Measurements from ENCODE around the gene CHRNG.

CHRNG gene

GRCh38 chr2:232506709-232507108, 32.8 kb upstream of the CHRNG start:
- DNase-seq: no peak

GRCh38 chr2:232508251-232508650, 31.2 kb upstream of the CHRNG start:
- no peak for DNase-seq

- DNase-seq: no peak
These were observed 28.1 kb upstream of the CHRNG start for GRCh38 chr2:232511336-232511890.

GRCh38 chr2:232512602-232513001, 26.9 kb upstream of the CHRNG start:
- no peak for DNase-seq

GRCh38 chr2:232513353-232513752, 26.1 kb upstream of the CHRNG start:
- DNase-seq: no peak

- no peak for DNase-seq
These were observed 23.9 kb upstream of the CHRNG start for GRCh38 chr2:232515639-232516038.

- DNase-seq: no peak
These were observed 22.9 kb upstream of the CHRNG start for GRCh38 chr2:232516551-232516950.

GRCh38 chr2:232518844-232519243, 20.6 kb upstream of the CHRNG start:
- no peak for DNase-seq

- no peak for DNase-seq
These were observed 19.7 kb upstream of the CHRNG start, which contains the start of gene PRSS56 for GRCh38 chr2:232519581-232520438. Gene PRSS56 (plus strand): TSS chr2:232520388. CDS start chr2:232520599, 211 bp downstream.

- DNase-seq: no peak
These were observed 19.0 kb upstream of the CHRNG start for GRCh38 chr2:232520489-232520888.

GRCh38 chr2:232521098-232521497, 18.4 kb upstream of the CHRNG start:
- DNase-seq: no peak

- no peak for DNase-seq
These were observed 17.4 kb upstream of the CHRNG start for GRCh38 chr2:232521959-232522622.

GRCh38 chr2:232522623-232523401, 16.7 kb upstream of the CHRNG start:
- no peak for DNase-seq

- DNase-seq: no peak
These were observed 16.1 kb upstream of the CHRNG start for GRCh38 chr2:232523402-232523681.

GRCh38 chr2:232523682-232524597, 15.6 kb upstream of the CHRNG start:
- no peak for DNase-seq

- DNase-seq: no peak
These were observed 14.7 kb upstream of the CHRNG start for GRCh38 chr2:232524771-232525170.

GRCh38 chr2:232525199-232525598, 14.3 kb upstream of the CHRNG start:
- no peak for DNase-seq

GRCh38 chr2:232525791-232526371, 13.6 kb upstream of the CHRNG start, which contains the start of gene CHRND:
Gene CHRND (plus strand): TSS chr2:232526160. CDS start chr2:232526216, 56 bp downstream.
- DNase-seq: no peak

- no peak for DNase-seq
These were observed 13.0 kb upstream of the CHRNG start for GRCh38 chr2:232526372-232526941.

- no peak for DNase-seq
These were observed 11.5 kb upstream of the CHRNG start for GRCh38 chr2:232527905-232528470.

Data from NCI-H2107 (cell line).